ENCODE measurements around the gene ARID1A.
"Not testable (repeated sequence)": the region's sequence is repeated elsewhere in the genome, so short reads cannot be mapped to it uniquely, and the experiment has no call there.

The ARID1A gene

DNA sequence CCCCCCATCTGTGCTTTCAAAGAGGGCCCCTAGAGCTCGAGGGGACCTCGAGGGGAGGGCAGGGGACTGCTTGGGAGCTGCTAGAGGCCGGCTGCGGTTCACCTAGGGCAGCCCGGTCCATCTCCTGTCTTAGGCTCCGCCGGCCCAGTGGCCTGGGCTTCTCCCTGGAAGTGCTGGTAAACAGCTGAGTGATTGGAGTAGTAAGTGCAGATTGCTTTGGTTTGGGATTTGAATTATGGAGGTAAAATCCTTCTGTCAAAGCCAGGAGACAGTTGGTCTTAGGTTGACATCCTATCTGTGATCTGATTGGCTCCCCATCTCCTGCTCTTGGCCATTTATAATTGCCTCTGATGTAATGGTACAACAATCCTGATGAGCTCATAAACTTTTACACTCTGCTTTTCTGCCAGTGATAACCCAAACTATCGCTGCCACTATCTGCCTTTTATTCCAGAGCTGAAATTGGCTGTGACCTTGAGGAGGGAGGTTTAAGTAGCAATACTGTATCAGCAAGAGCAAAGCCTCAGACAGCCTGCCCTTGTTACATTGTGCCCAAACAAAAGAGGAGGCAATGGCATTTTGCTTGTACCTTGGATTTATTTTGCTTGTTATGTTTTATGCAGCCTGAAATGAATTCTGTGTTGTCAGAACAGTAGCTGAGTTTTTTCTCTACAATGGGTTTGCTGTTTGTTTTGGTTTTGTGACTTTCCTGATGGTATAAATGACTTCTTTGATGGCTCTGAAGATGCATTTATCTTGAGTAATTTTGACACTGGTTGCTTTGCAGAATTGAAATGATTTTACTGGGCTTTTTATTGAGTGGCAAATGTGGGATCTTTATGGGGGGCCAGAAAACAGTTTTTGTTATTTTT is 2.4 kb downstream of the ARID1A start:
- peak; percentile 79 for DNase-seq

DNA sequence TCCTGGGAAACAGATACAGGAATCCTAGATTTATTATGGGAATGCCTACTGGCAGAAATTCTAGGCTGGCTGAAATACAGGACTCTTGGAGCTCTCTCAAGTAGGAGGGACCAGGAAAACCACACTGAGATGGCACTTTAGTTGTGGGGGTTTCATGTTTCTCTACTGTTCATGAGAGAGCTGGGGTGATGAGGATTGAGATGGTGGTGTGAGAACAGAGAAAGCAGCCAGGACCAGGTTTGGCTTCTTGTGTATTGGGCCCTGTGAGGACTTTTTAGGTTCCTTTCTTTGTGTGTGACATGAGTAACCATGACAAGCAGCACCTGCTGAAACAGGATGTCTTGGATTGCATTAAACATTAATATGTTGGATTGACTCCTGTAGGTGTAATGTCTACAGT is 4.9 kb downstream of the ARID1A start:
- DNase-seq: peak; percentile 44

DNA sequence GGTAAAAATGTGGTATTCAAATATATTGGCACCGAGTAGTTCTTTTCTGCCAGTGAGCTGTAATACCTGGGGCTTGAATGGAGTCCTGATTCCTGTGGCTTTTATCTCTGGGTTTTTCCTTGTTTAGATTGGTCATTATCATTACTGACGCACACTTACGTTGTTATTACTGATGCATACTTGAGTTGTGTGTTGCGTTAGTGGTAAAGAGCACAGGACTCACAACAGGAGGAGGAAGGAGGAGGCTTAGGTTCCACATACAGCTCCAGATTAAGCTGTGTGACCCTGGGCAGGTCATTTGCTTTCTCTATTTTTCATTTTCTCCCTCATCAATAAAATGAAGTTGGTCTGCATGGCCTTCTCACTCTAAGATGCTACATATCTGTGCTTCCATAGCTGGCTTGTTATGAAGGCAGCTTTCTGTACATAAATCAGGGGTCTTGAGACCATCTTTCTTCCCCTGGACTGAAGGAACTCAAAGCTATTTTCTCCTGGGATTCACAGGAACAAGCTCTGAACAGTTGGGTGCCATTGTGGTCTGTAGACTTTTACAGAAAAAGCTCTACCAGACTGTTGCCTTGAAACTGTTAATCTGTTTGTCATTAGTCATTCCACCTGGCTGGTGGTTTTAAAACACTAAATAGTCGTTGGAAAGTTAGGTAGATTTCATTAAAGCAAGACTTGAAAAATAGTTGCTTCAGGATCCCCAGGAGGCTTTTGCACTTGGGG is 5.6 kb downstream of the ARID1A start:
- peak; percentile 42 for DNase-seq

GRCh38 chr1:26701995-26702679 is 6.3 kb downstream of the ARID1A start:
- DNase-seq: no peak

DNA sequence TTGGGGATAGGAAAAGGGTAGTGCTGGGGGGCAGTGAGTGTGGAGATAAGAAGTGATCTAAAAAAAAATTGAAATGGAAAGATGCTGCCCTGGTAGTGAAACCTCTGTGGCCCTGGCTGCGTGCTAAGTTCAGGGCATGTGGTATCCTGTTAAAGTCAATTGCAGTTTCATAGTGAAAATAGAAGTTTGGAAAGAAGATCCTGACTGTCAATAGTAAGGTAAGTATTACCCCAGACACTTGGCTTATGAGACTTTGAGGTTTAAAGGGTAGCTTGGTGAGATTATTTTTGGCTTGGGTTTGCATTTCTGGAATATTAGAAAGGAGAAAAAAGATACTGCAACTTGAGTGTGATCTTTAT is 6.8 kb downstream of the ARID1A start:
- DNase-seq: peak; percentile 80

DNA sequence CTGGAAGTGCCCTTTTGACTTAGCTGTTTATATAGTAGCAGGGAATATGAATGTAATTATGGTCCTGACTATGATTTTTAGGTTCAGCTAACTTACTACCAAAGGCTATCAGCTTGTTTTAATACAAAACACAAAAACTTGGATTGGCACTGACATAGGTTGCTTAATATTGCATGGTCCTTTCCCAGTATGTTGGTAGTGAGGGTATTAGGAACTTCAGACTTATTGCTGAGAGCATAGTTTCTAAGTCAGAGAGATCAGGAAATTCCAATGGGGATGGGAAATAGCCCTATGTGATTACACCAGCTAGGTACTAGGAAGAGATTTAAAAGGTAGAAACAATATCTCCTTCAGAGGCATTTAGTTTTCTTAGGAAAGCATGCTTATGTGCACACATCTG is 7.7 kb downstream of the ARID1A start:
- DNase-seq: no peak

- no peak for DNase-seq
These were observed 8.8 kb downstream of the ARID1A start for GRCh38 chr1:26704629-26705028.

- DNase-seq: not testable (repeated sequence)
These were observed 9.4 kb downstream of the ARID1A start for GRCh38 chr1:26705227-26705626.

GRCh38 chr1:26705788-26706311 is 10.0 kb downstream of the ARID1A start:
- no peak for DNase-seq

DNA sequence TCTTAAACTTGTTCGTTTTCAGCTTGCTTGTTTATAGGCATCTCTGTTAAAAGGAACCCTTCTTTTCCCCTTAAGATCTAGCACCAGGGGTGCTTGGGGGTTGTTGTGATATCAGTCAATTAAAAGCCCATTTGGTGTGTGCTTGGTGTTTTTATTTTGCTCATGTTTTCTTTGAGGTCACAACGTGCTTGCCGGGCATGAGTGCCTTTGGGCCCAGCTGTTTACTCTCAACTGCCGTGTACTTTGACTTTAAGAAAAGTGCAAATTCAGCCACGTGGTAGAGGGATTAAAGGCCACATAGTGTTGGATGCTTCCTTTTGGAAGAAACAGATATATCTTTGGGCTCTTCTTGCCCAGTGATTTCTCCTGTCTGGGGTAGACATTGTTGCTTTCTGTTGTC is 10.5 kb downstream of the ARID1A start:
- DNase-seq: no peak

DNA sequence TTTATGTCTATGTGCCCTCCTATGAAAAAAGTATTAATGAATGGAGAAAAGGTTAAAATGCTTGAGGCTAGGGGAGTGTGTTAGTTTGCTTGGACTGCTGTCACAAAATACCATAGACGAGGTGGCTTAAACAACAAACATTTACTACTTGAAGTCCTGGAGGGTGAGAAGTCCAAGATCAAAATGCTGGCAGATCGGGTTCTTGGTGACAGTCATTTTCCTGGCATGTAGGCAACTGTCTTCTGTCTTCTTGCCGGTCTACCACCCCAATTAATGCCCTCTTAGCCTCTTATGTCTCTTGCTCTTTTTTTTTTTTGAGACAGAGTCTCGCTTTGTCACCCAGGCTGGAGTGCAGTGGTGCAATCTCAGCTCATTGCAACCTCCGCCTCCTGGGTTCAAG is 15.0 kb downstream of the ARID1A start:
- no peak for DNase-seq

DNA sequence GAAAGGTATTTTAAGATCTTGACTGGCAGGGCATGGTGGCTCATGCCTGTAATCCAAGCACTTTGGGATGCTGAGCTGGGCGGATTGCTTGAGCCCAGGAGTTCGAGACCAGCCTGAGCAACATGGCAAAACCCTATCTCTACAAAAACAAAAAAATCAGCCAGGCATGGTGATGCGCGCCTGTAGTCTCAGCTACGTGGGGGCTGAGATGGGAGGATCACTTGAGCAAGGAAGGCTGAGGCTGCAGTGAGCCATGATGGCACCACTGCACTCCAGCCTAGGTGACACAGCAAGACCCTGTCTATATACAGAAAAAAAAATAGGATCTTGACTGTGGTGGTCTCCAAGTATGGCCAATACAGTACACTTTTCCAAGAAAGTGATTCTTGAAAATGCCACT is 16.0 kb downstream of the ARID1A start:
- DNase-seq: no peak

DNA sequence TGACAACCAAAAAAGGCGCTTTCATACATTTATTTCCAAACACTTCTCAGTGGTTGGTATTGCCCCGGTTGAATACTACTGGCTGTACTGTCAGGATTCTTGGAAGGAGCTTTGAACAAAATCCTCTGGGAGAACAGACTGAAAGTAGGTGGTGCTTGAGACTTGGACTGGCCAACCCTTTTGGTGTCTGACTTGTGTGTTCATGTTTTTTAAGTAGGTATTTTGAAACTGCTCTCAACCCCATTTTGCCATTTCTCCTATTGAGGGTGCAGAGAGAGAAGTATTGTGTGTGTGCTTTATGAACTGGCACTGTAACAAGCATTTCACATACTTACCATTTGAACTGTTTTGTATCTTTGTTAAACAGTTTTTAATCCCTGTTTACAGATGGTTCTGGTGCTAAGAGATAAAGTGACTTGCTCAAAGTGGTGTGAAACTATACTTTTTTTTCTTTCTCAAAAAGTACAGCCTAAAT is 21.2 kb downstream of the ARID1A start:
- DNase-seq: no peak

DNA sequence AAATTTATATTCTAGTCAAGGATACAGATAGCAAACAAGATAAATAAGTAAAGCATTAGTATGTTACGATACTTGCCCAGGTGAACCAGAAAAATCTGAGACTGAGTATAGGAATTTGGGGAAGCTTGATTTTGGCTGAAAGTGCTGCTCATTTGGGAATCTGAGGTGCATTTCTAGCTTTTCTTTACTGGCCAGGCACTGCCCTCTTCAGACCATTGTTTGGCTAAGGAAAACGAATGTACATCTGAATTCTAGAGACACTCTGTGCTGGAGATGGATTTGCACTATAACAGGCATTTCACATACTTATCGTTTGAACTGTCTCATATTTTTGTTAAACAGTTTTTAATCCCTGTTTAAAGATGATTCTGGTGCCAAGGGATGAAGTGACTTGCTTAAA is 23.4 kb downstream of the ARID1A start:
- DNase-seq: no peak

- DNase-seq: peak; percentile 60
These were observed 26.0 kb downstream of the ARID1A start for GRCh38 chr1:26721669-26722355.

DNA sequence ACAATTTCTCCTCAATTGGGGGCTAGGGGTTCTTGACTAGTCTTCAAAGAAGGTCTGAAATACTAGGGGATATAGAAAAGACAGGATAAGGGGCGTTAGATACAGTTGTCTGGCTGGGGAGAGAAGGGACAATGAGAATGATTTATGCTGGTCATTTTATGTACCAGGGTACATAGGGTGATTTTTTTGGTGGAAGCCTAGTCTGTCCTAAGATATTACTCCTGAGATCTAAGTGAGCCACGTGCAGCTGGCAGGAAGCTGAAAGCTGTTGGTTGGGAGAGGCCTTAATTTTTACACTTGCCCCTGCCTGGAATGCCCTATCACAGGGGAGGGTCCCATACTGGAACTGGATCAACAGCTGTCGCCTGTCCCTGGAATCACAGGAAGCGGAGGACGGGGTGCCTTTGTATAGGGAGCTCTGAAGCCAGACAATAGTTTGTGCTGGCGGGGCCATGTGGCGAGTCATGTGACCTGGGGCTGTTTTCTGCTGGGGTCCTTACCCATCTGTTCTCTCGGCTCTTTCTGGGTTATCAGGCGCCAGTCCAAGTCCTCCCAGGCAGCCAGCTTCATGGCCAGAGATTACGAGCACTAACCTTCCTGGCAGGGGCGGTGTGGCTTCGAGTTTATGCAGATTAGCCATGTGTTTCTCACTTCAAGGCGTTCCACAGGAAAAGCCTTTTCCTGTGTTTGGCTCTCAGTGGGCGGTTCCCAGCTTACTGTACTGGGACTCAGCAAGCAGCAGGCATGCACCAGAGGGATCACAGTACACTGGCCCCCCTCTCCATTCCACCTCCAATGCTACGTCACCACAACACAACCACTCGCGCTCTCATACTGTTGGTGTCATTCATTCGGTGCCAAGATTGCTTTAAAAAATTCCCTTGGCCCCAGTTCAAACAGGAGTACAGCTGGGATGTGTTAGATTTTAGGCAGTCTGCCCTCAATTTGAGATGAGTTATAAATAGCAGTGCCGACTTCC is 27.5 kb downstream of the ARID1A start:
- peak; percentile 44 for DNase-seq

DNA sequence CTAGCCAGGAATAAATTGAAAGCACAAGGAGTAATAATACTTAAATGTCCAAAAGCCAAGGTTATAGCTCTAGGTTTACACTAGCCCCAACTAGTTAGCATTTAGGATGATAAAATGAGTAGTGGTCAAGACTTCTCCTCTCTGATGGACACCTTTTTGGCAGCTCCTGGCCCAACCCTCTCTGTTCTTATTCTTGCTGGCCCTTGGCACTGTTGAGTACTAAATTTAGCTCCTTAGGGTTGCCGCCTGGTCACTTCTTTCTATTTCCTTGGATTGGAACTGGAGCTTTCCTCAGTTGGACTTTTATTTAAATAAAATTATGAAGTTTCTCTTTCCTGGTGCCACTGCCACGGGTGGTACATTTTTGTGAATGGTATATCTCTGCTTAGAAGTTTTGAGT is 28.3 kb downstream of the ARID1A start:
- DNase-seq: no peak

GRCh38 chr1:26724926-26725325 is 29.1 kb downstream of the ARID1A start:
- no peak for DNase-seq

DNA sequence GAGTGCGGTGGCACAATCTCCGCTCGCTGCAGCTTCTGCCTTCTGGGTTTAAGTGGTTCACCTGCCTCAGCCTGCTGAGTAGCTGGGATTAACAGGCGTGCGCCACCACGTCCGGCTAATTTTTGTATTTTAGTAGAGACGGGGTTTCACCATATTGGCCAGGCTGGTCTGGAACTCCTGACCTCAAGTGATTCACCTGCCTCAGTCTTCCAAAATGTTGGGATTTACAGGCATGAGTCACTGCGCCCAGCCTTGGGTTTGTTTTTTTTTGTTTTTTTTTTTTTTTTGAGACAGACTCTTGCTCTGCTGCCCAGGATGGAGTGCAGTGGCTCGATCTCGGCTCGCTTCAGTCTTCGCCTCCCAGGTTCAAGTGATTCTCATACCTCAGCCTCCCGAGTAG is 30.1 kb downstream of the ARID1A start:
- not testable (repeated sequence) for DNase-seq

DNA sequence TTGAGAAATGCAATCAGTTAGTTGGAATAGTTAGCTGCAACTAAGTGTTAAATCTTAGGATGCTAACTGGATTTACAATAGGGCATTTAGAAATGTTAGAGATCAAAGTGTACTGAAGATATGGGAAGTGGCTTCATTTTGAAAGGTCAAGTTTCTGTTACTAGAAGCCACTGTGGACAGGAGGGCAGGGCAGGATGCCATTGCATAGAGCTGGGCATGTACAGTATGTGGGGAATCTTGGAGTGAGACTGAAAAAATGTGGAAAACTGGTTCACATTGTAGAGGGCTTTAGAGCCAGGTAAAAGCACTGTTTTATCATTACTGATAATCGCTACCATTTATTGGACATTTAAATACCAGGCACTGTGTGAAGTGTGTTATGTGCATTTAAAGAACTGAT is 31.0 kb downstream of the ARID1A start:
- no peak for DNase-seq

- no peak for DNase-seq
These were observed 31.7 kb downstream of the ARID1A start for GRCh38 chr1:26727476-26727875.

- no peak for DNase-seq
These were observed 32.8 kb downstream of the ARID1A start for GRCh38 chr1:26728645-26729044.

Data from activated CD4-positive, alpha-beta T cell treated with anti-CD3 and anti-CD28 coated beads, Interleukin-2, amount 50 U/mL, for 16 hours (primary cell).